GM12892 (cell line): ENCODE measurements around the gene XDH.

Experiments used
- POLR2A ChIP-seq: IDR thresholded peaks from 2 replicates; pipeline ENCODE4 v1.6.1; 2011; ENCODE audit warnings: low read depth, low read length, control low read depth
- POLR2AphosphoS5 ChIP-seq: IDR thresholded peaks from 2 replicates; pipeline ENCODE4 v1.6.1; 2011; ENCODE audit warnings: low read depth, low read length, control low read depth
- TAF1 ChIP-seq: IDR thresholded peaks from 2 replicates; pipeline ENCODE4 v1.6.1; 2011; ENCODE audit warnings: low read depth, mild to moderate bottlenecking, control low read depth, low read length, borderline replicate concordance

GRCh38 chr2:31440764-31441163 lies 26.2 kb upstream of the XDH start:
- TF ChIP-seq POLR2A (no peak), POLR2AphosphoS5 (no peak), TAF1 (no peak)
